Nephron progenitor cell (in vitro differentiated cells): ENCODE data around the gene SPRED2.

ENCODE experiments used
- DNase-seq: peaks from one replicate; pipeline ENCODE4 v3.0.0; 2021
- H3K27ac Mint-ChIP-seq: 2 replicates; pipeline ENCODE4 v1.8.0; 2021; ENCODE audit warnings: mild to moderate bottlenecking, moderate library complexity, mixed read lengths
- H3K27me3 Mint-ChIP-seq: 2 replicates; pipeline ENCODE4 v1.8.0; 2021; ENCODE audit warnings: mild to moderate bottlenecking, low read depth, mixed read lengths; ENCODE audit not compliant: poor library complexity
- H3K36me3 Mint-ChIP-seq: 2 replicates; pipeline ENCODE4 v1.8.0; 2021; ENCODE audit warnings: low read depth, mixed read lengths
- H3K4me1 Mint-ChIP-seq: 2 replicates; pipeline ENCODE4 v1.8.0; 2021; ENCODE audit warnings: mixed read lengths
- H3K4me3 Mint-ChIP-seq: 2 replicates; pipeline ENCODE4 v1.8.0; 2021; ENCODE audit warnings: mild to moderate bottlenecking, moderate library complexity, mixed read lengths
- H3K9me3 Mint-ChIP-seq: 2 replicates; pipeline ENCODE4 v1.8.0; 2021; ENCODE audit warnings: mild to moderate bottlenecking, moderate library complexity, mixed read lengths
- TF ChIP-seq, protein P1 (sequence below): fragments of 200-600 bp; sonication (generic); IDR thresholded peaks from 2 replicates; pipeline ENCODE4 v1.5.0; 2021; ENCODE audit warnings: antibody characterized with exemption

The SPRED2 gene

DNA sequence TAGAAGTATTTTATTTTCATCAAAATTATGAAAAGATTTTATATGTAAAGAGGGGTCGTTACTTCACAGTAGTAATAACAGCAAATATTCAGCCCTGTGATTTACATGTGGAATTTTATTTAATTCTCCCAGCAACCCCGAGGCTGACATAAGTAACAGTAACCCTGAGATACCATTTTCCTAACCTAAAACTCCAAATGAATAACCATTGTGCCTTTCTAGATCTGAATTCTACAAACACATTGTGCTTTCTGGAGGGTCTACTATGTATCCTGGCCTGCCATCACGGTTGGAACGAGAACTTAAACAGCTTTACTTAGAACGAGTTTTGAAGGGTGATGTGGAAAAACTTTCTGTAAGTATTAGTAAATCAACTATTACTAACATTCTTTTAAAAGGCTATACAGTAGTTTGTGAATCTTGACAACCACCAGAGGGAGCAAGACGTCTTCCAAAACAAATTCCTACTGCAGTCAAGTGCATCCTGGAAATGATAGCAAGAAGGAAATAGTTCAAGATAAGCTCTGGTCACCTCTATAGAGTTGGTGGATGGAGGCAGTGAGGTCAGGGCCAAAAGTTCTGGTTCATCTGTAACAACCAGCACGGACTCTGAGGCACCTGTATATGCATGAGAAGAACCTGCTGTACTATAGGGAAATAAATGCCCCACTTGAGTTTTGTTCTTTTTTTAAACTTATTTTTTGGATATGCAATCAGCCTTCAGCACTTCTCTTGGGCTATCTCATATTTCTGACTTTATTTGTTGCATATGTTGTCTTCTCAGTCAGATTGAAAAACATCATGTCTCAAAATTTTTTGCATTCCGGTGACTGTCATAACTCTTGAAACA is 167.4 kb downstream of the SPRED2 start:
- H3K4me3 Mint-ChIP-seq: no peak overlapping the region
- no peak overlapping the region for H3K27ac Mint-ChIP-seq
- TF ChIP-seq, protein P1, sequence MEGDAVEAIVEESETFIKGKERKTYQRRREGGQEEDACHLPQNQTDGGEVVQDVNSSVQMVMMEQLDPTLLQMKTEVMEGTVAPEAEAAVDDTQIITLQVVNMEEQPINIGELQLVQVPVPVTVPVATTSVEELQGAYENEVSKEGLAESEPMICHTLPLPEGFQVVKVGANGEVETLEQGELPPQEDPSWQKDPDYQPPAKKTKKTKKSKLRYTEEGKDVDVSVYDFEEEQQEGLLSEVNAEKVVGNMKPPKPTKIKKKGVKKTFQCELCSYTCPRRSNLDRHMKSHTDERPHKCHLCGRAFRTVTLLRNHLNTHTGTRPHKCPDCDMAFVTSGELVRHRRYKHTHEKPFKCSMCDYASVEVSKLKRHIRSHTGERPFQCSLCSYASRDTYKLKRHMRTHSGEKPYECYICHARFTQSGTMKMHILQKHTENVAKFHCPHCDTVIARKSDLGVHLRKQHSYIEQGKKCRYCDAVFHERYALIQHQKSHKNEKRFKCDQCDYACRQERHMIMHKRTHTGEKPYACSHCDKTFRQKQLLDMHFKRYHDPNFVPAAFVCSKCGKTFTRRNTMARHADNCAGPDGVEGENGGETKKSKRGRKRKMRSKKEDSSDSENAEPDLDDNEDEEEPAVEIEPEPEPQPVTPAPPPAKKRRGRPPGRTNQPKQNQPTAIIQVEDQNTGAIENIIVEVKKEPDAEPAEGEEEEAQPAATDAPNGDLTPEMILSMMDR: peak; percentile 65
- no peaks in the 10 kb centered on the region for H3K9me3 Mint-ChIP-seq
- peak; percentile 21 for DNase-seq
- peaks cover 40% of the 10 kb centered on the region for H3K36me3 Mint-ChIP-seq
- H3K4me1 Mint-ChIP-seq: peaks cover 24% of the 10 kb centered on the region
- H3K27me3 Mint-ChIP-seq: no peaks in the 10 kb centered on the region

DNA sequence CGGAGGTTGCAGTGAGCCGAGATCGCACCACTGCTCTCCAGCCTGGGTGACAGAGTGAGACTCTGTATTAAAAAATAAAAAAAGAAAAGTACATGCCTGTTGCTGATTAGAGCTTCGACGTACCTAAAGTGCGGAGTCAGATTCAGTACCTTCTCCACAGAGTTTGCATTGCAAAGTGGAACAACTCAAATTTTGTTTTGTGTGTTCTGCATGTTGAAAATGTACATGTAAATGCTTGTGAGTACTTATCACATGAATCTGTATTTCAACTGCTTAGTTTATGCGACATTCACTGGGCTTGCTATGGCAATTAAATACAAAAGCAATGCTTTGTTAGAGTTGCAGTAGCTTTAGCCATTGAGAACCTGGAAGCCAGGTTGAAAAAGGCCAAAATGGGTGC is 168.4 kb downstream of the SPRED2 start:
- Mint-ChIP-seq H3K4me1 (peaks cover 20% of the 10 kb centered on the region), H3K27ac (no peak overlapping the region), H3K4me3 (no peak overlapping the region), H3K36me3 (peaks cover 40% of the 10 kb centered on the region), H3K9me3 (no peaks in the 10 kb centered on the region), H3K27me3 (no peaks in the 10 kb centered on the region)
- DNase-seq: no peak
- TF ChIP-seq, protein P1: no peak

DNA sequence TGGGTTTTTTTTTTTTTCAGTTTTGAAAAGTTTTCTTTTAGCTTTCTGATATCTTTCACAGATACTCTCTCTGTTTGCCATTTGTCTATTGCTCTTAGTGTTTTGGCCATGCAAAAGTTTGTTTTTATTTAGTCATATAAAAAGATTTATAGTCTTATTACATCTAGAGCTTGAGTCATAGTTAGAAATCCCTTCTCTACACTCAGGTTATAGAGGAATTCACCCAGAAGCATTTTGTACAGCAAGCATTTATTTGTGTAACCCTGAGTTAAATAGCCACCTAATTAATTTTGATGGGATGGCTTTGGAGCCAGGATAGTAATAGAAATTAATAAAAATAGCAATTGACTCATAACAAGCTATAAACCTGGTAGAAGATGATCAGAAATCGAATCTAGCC is 169.1 kb downstream of the SPRED2 start:
- TF ChIP-seq, protein P1: no peak
- Mint-ChIP-seq H3K27me3 (no peaks in the 10 kb centered on the region), H3K36me3 (peaks cover 42% of the 10 kb centered on the region), H3K27ac (no peak overlapping the region), H3K4me1 (peaks cover 13% of the 10 kb centered on the region), H3K9me3 (no peaks in the 10 kb centered on the region), H3K4me3 (no peak overlapping the region)
- DNase-seq: no peak

DNA sequence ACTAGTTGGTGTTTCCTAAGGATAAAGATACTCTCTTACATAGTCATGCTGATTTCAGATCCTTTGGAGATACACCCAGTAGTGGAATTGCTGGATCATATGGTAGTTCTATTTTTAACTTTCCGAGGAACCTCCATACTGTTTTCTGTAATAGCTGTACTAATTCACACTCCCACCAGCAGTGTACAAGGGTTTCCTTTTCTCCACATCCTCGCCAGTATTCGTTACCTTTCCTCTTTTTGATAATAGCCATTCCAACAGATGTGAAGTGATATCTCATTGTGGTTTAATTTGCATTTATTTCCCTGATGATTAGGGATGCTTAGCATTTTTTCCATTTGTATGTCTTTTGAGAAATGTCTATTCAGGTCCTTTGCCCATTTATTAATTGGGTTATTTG is 170.7 kb downstream of the SPRED2 start:
- Mint-ChIP-seq H3K4me3 (no peak overlapping the region), H3K27me3 (no peaks in the 10 kb centered on the region), H3K9me3 (no peaks in the 10 kb centered on the region), H3K36me3 (peaks cover 51% of the 10 kb centered on the region), H3K27ac (no peak overlapping the region), H3K4me1 (peaks cover 9% of the 10 kb centered on the region)
- DNase-seq: no peak
- TF ChIP-seq, protein P1: no peak
